GM12891 (cell line): ENCODE data around the gene IGFBP7.

Experiments used
- PAX5 ChIP-seq: IDR thresholded peaks from 2 replicates; pipeline ENCODE4 v1.6.1; 2011; ENCODE audit warnings: low read length, moderate library complexity, mild to moderate bottlenecking; ENCODE audit not compliant: insufficient read depth, severe bottlenecking
- POLR2A ChIP-seq: IDR thresholded peaks from 2 replicates; pipeline ENCODE4 v1.6.1; 2011; ENCODE audit warnings: low read depth, low read length, control low read depth
- POLR2AphosphoS5 ChIP-seq: IDR thresholded peaks from 2 replicates; pipeline ENCODE4 v1.6.1; 2011; ENCODE audit warnings: low read depth, low read length, control low read depth
- TAF1 ChIP-seq: IDR thresholded peaks from 2 replicates; pipeline ENCODE4 v1.6.1; 2011; ENCODE audit warnings: low read depth, low read length, control low read depth

GRCh38 chr4:57095956-57096355 is 14.2 kb downstream of the IGFBP7 start:
- TF ChIP-seq POLR2A (no peak), POLR2AphosphoS5 (no peak), TAF1 (no peak), PAX5 (no peak)
